ENCODE measurements around the gene RASSF4. TPM values are rescaled to one million over a fixed set of nuclear protein-coding genes. Genes with fewer than 3 reads are reported as not detected.

Gene RASSF4
- total RNA-seq, 4 donors from 2014 or later = 1.7 to 22.5 (median 7.4) TPM

DNA sequence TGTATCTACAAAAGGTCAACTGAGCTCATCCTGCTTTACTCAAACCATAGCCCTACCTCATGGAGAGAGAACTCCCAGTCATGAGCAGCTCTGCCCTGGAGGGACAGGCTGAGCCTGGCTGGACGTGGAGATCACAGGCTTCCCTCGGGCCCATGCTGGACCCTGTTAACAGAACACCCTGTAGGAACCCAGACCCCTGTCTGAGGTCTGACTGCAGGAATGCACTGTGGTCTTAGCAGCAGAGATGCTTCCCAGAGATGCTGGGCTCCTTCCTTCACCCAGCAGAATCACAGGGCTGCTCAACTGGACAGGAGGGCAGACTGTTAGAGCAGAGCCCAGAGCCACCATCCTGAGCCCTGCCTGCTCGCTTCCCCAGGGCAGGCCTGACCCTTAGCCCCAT is 47.7 kb upstream of the RASSF4 start:
- Histone ChIP-seq H3K27ac (no peak overlapping the region), H3K4me1 (peaks cover 0 to 11% (median 0%) of the 10 kb centered on the region in 3 donors), H3K36me3 (no peaks in the 10 kb centered on the region), H3K27me3 (peaks cover 0 to 7% (median 0%) of the 10 kb centered on the region in 4 donors), H3K4me3 (no peak overlapping the region), H3K9me3 (no peaks in the 10 kb centered on the region)
- intact Hi-C loops (cut with DNase I) = no loop called here
- no peak for DNase-seq
- 85% methylated on average over 3 of the region's 3 CpGs; no CpG with 5 or more reads in 1 of the 2 donors for WGBS, 2 donors
- TF ChIP-seq, protein P1, sequence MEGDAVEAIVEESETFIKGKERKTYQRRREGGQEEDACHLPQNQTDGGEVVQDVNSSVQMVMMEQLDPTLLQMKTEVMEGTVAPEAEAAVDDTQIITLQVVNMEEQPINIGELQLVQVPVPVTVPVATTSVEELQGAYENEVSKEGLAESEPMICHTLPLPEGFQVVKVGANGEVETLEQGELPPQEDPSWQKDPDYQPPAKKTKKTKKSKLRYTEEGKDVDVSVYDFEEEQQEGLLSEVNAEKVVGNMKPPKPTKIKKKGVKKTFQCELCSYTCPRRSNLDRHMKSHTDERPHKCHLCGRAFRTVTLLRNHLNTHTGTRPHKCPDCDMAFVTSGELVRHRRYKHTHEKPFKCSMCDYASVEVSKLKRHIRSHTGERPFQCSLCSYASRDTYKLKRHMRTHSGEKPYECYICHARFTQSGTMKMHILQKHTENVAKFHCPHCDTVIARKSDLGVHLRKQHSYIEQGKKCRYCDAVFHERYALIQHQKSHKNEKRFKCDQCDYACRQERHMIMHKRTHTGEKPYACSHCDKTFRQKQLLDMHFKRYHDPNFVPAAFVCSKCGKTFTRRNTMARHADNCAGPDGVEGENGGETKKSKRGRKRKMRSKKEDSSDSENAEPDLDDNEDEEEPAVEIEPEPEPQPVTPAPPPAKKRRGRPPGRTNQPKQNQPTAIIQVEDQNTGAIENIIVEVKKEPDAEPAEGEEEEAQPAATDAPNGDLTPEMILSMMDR (IDR thresholded peaks at IDR 0.05) = no peak

DNA sequence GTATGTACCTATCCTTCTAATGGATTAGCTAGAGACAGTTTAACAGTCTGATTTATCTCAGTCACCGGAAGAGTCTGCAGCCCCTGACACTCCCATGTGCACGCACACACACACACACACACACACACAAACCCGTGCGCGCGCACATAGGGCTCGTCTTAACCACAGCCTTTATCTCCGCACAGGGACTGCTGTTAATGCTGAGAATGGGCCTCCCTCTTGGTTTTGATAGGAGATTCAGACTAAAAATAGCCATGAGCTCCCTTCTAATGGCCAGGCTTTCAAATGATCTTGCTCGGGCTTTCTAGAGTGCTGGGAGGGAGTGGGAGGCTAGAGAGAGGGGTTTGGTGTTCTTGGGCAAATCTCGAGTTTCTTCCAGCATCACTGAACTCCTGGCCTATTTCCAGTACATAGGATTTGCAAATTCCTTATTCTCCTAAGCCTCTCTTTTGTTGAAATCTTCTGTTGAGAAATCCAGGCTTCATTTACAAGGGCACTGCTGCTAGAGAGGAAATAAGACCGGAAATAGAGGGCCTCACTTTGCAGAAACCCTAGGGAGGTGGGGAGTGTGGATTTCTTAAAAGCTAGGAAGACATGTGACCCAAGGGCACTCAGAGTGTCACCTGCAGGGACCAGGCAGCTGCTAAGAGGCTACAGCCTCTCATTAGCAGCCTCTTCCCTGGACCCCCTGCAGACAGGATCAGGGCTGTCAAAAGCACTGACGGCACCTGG is 46.1 kb upstream of the RASSF4 start:
- WGBS, 2 donors = 66 to 83% methylated on average over 10 to 11 of the region's 12 CpGs

DNA sequence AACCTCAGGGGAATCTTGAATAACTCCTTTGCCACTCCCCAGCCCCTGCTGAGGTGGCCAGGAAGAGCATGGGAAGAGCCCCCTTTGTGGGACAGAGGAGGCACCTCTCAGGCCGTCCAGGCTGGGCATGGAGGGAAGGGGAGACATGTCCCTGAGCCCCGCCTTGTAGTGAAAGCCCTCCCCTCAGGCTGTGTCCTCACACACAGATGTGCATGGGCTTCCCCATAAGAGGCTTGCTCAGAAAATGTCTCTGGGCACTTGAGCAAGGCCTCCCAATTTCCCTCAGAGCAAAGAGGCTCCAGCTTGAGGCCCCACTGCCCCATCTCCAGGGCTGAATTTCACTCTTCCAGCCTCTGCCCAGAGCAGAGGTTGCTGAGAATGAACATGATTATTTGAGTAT is 44.7 kb upstream of the RASSF4 start:
- Histone ChIP-seq H3K4me3 (no peak overlapping the region), H3K27me3 (no peaks in the 10 kb centered on the region), H3K9me3 (no peaks in the 10 kb centered on the region), H3K27ac (no peak overlapping the region), H3K4me1 (peaks cover 0 to 11% (median 0%) of the 10 kb centered on the region in 3 donors), H3K36me3 (no peaks in the 10 kb centered on the region)
- TF ChIP-seq, protein P1 (IDR thresholded peaks at IDR 0.05) = no peak
- TF ChIP-seq POLR2A (IDR thresholded peaks at IDR 0.05) = no peak
- no peak for DNase-seq
- intact Hi-C loops (cut with DNase I) = no loop called here
- no CpG with 5 or more reads among the region's 2 CpGs for WGBS, 2 donors

More for the DNA sequence above, 46.1 kb upstream of the RASSF4 start:
- intact Hi-C loops (cut with DNase I) = no loop called here
- no peaks in the 10 kb centered on the region for H3K9me3 ChIP-seq
- H3K4me3 ChIP-seq = no peak overlapping the region
- no peak for TF ChIP-seq POLR2A (IDR thresholded peaks at IDR 0.05)
- TF ChIP-seq, protein P1 (IDR thresholded peaks at IDR 0.05) = no peak
- no peaks in the 10 kb centered on the region for H3K36me3 ChIP-seq
- H3K4me1 ChIP-seq = peaks cover 0 to 11% (median 0%) of the 10 kb centered on the region in 3 donors
- no peak overlapping the region for H3K27ac ChIP-seq
- DNase-seq = no peak
- peaks cover 0 to 2% (median 0%) of the 10 kb centered on the region in 4 donors for H3K27me3 ChIP-seq

DNA sequence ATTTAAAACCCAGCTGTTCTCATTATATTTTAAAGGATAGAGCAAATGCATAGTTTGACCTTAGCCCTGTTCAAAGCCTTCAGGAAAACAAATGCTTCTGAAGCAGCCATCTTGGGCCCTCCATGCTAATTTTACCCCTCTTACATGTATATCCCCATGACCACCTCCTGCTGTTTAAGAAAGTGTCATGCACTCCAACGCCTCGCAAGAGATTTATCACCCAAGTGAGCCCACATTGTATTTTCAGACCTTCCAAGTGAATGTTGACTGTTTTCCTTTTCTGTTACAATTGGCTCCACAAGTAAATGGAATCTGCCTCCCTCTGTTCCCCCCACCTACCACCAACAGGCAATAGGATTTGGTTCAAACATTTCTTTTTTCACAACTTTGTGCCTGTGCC is 43.2 kb upstream of the RASSF4 start:
- H3K9me3 ChIP-seq = no peaks in the 10 kb centered on the region
- TF ChIP-seq, protein P1 (IDR thresholded peaks at IDR 0.05) = no peak
- no peak for TF ChIP-seq POLR2A (IDR thresholded peaks at IDR 0.05)
- intact Hi-C loops (cut with DNase I) = no loop called here
- DNase-seq = no peak
- peaks cover 0 to 1% (median 0%) of the 10 kb centered on the region in 3 donors for H3K4me1 ChIP-seq
- no peaks in the 10 kb centered on the region for H3K36me3 ChIP-seq
- WGBS, 2 donors = 81 to 83% methylated on average over 2 of the region's 2 CpGs
- H3K27me3 ChIP-seq = no peaks in the 10 kb centered on the region
- H3K27ac ChIP-seq = no peak overlapping the region
- H3K4me3 ChIP-seq = no peak overlapping the region

DNA sequence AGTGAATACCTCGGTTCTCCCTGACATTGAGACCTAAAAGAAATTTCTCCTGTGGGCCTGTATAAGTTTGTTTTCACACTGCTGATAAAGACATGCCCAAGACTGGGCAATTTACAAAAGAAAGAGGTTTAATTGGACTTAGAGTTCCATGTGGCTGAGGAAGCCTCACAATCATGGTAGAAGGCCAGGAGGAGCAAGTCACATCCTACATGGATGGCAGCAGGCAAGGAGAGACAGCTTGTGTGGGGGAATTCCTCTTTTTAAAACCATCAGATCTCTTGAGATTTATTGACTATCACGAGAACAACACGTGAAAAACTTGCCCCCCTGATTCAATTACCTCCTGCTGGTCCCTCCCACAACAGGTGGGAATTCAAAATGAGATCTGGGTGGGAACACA is 41.8 kb upstream of the RASSF4 start:
- DNase-seq = no peak
- Histone ChIP-seq H3K4me1 (no peaks in the 10 kb centered on the region), H3K9me3 (no peaks in the 10 kb centered on the region), H3K4me3 (no peak overlapping the region), H3K27ac (no peak overlapping the region), H3K36me3 (no peaks in the 10 kb centered on the region), H3K27me3 (no peaks in the 10 kb centered on the region)
- TF ChIP-seq, protein P1 (IDR thresholded peaks at IDR 0.05) = no peak
- TF ChIP-seq POLR2A (IDR thresholded peaks at IDR 0.05) = no peak
- WGBS, 2 donors = 66 to 67% methylated on average over 3 of the region's 3 CpGs
- intact Hi-C loops (cut with DNase I) = no loop called here

Data from esophagus squamous epithelium (tissue), 5 donors.